Hepatocyte (in vitro differentiated cells): ENCODE results near the gene KRTAP21-1. TPM values are rescaled to one million over a fixed set of nuclear protein-coding genes. Genes with fewer than 3 reads are reported as not detected.

Experiments used
- DNase-seq: peaks from one replicate; pipeline ENCODE4 v3.0.0-alpha.2; 2016; ENCODE audit warnings: low spot score
- H2AFZ ChIP-seq: fragments of 200-600 bp; sonication (generic); 2 replicates; pipeline ENCODE4 v1.6.0; 2016; ENCODE audit warnings: antibody characterized with exemption, mild to moderate bottlenecking
- H3K27ac ChIP-seq: fragments of 200-600 bp; sonication (generic); 2 replicates; pipeline ENCODE4 v1.5.1; 2016; ENCODE audit warnings: mild to moderate bottlenecking
- H3K27me3 ChIP-seq: fragments of 200-600 bp; sonication (generic); 2 replicates; pipeline ENCODE4 v1.6.1; 2016
- H3K36me3 ChIP-seq: fragments of 200-600 bp; sonication (generic); replicated peaks from 2 replicates; pipeline ENCODE4 v1.5.1; 2016; ENCODE audit warnings: low read depth; ENCODE audit not compliant: insufficient read depth
- H3K4me1 ChIP-seq: fragments of 200-600 bp; sonication (generic); 2 replicates; pipeline ENCODE4 v1.5.1; 2016; ENCODE audit warnings: mild to moderate bottlenecking, moderate library complexity; ENCODE audit not compliant: insufficient read depth
- H3K4me2 ChIP-seq: fragments of 200-600 bp; sonication (generic); 2 replicates; pipeline ENCODE4 v1.6.0; 2016
- H3K4me3 ChIP-seq: fragments of 200-600 bp; sonication (generic); 2 replicates; pipeline ENCODE4 v1.5.1; 2016; ENCODE audit warnings: mild to moderate bottlenecking
- H3K79me2 ChIP-seq: fragments of 200-600 bp; sonication (generic); 2 replicates; pipeline ENCODE4 v1.6.0; 2017; ENCODE audit warnings: mild to moderate bottlenecking
- H3K9me2 ChIP-seq: fragments of 200-600 bp; sonication (generic); replicated peaks from 2 replicates; pipeline ENCODE4 v1.6.0; 2017; ENCODE audit warnings: mild to moderate bottlenecking; ENCODE audit not compliant: insufficient read depth
- H3K9me3 ChIP-seq: fragments of 200-600 bp; sonication (generic); 2 replicates; pipeline ENCODE4 v1.5.1; 2016; ENCODE audit warnings: low read depth, mild to moderate bottlenecking
- H4K20me1 ChIP-seq: fragments of 200-600 bp; sonication (generic); 2 replicates; pipeline ENCODE4 v1.6.0; 2016; ENCODE audit warnings: mild to moderate bottlenecking; ENCODE audit not compliant: insufficient read depth, poor library complexity, severe bottlenecking
- EZH2 ChIP-seq: fragments of 200-600 bp; sonication (generic); IDR thresholded peaks from 2 replicates; pipeline ENCODE4 v1.6.1; 2016; ENCODE audit warnings: antibody characterized with exemption, mild to moderate bottlenecking, borderline replicate concordance
- EZH2phosphoT487 ChIP-seq: fragments of 200-600 bp; sonication (generic); IDR thresholded peaks from one replicate; pipeline ENCODE4 v1.6.1; 2018; ENCODE audit warnings: antibody characterized with exemption, mild to moderate bottlenecking, low read depth, moderate library complexity; ENCODE audit not compliant: unreplicated experiment, severe bottlenecking
- WGBS: methylation state at CpG from one replicate; pipeline ENCODE4 v1.1.6; 2016; ENCODE audit warnings: low lambda C conversion rate; ENCODE audit errors: missing lambda C conversion rate; 5-methylcytosine and 5-hydroxymethylcytosine counted together
- polyA plus RNA-seq: library from polyadenylated mRNA; unstranded; fragments of >200 nt; fragmentation: Nextera tagmentation; extraction: Ambion mirVana; gene quantifications from 2 replicates; pipeline ENCODE4 v1.2.1, GENCODE V29; 2016
- total RNA-seq: library from RNA; depleted of rRNA; stranded (reverse); fragments of >200 nt; gene quantifications from 2 replicates; pipeline ENCODE4 v1.2.3, GENCODE V29; 2014
- TF ChIP-seq, protein P1 (sequence below): fragments of 200-600 bp; sonication (generic); IDR thresholded peaks from 2 replicates; pipeline ENCODE4 v1.5.1; 2016; ENCODE audit warnings: antibody characterized with exemption, mild to moderate bottlenecking; ENCODE audit not compliant: poor library complexity

KRTAP21-1 gene
- total and polyA plus RNA-seq, 2 experiments from 2014 or later = not detected

DNA sequence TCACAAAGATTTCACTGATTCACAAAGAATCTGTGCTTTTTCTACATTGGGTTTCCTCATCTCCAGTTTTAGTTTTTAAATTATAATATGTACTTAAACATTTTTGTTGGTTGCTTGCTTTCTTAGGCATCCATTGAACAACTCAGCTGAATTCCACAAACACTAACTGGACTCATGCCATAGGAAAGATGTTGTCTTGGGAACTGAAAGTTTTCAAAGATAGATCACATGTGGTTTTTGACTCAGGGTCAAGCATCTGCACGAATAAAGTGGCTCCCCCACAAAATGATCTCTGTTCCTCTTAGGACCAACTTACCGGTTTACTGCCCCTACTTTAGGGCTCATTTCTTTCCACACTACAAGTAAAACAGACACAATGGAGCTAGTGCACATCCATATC lies 3.1 kb upstream of the KRTAP21-1 start:
- 77% methylated on average over 2 of the region's 2 CpGs for WGBS
- Histone ChIP-seq H3K27me3 (no peaks in the 10 kb centered on the region), H3K79me2 (no peaks in the 10 kb centered on the region), H3K9me3 (no peaks in the 10 kb centered on the region), H4K20me1 (no peaks in the 10 kb centered on the region), H3K4me1 (no peaks in the 10 kb centered on the region), H3K4me3 (no peak overlapping the region), H3K27ac (no peak overlapping the region), H2AFZ (no peak overlapping the region), H3K4me2 (no peak overlapping the region), H3K36me3 (no peaks in the 10 kb centered on the region), H3K9me2 (no peaks in the 10 kb centered on the region)
- DNase-seq = no peak
- TF ChIP-seq EZH2phosphoT487 (no peak), EZH2 (no peak)
- TF ChIP-seq, protein P1, sequence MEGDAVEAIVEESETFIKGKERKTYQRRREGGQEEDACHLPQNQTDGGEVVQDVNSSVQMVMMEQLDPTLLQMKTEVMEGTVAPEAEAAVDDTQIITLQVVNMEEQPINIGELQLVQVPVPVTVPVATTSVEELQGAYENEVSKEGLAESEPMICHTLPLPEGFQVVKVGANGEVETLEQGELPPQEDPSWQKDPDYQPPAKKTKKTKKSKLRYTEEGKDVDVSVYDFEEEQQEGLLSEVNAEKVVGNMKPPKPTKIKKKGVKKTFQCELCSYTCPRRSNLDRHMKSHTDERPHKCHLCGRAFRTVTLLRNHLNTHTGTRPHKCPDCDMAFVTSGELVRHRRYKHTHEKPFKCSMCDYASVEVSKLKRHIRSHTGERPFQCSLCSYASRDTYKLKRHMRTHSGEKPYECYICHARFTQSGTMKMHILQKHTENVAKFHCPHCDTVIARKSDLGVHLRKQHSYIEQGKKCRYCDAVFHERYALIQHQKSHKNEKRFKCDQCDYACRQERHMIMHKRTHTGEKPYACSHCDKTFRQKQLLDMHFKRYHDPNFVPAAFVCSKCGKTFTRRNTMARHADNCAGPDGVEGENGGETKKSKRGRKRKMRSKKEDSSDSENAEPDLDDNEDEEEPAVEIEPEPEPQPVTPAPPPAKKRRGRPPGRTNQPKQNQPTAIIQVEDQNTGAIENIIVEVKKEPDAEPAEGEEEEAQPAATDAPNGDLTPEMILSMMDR = no peak

GRCh38 chr21:30747159-30747558 lies 8.1 kb downstream of the KRTAP21-1 start, which contains the start of gene KRTAP21-2:
Gene KRTAP21-2, minus strand, starts transcription at chr21:30747259. Its CDS starts 57 bp downstream, at chr21:30747202.
- H3K9me3 ChIP-seq = no peaks in the 10 kb centered on the region
- H3K27ac ChIP-seq = no peak within 1 kb of the TSS
- H4K20me1 ChIP-seq = no peaks in the 10 kb centered on the region
- H3K4me2 ChIP-seq = no peak within 1 kb of the TSS
- no peak for TF ChIP-seq EZH2phosphoT487
- no peak for TF ChIP-seq EZH2
- no peak within 1 kb of the TSS for H3K4me3 ChIP-seq
- no peak for DNase-seq
- H3K36me3 ChIP-seq = no peaks in the 10 kb centered on the region
- no peaks in the 10 kb centered on the region for H3K27me3 ChIP-seq
- H3K9me2 ChIP-seq = no peaks in the 10 kb centered on the region
- H3K4me1 ChIP-seq = no peaks in the 10 kb centered on the region
- no peak within 1 kb of the TSS for H2AFZ ChIP-seq
- H3K79me2 ChIP-seq = no peaks in the 10 kb centered on the region

GRCh38 chr21:30740462-30740861 lies 14.8 kb downstream of the KRTAP21-1 start:
- 89% methylated on average over 2 of the region's 2 CpGs for WGBS

GRCh38 chr21:30733026-30733425 lies 22.2 kb downstream of the KRTAP21-1 start:
- no peaks in the 10 kb centered on the region for H3K9me2 ChIP-seq

More at GRCh38 chr21:30740462-30740861, 14.8 kb downstream of the KRTAP21-1 start:
- no peak overlapping the region for H3K27ac ChIP-seq
- H3K9me3 ChIP-seq = no peaks in the 10 kb centered on the region
- H4K20me1 ChIP-seq = no peaks in the 10 kb centered on the region
- H3K79me2 ChIP-seq = no peaks in the 10 kb centered on the region
- TF ChIP-seq EZH2 (no peak), EZH2phosphoT487 (no peak)
- TF ChIP-seq, protein P1 = no peak
- no peak for DNase-seq
- no peaks in the 10 kb centered on the region for H3K27me3 ChIP-seq
- H2AFZ ChIP-seq = no peak overlapping the region
- H3K4me1 ChIP-seq = no peaks in the 10 kb centered on the region
- H3K4me3 ChIP-seq = no peak overlapping the region
- H3K36me3 ChIP-seq = no peaks in the 10 kb centered on the region
- H3K9me2 ChIP-seq = no peaks in the 10 kb centered on the region
- H3K4me2 ChIP-seq = no peak overlapping the region

More at GRCh38 chr21:30733026-30733425, 22.2 kb downstream of the KRTAP21-1 start:
- Histone ChIP-seq H3K4me2 (no peak overlapping the region), H4K20me1 (no peaks in the 10 kb centered on the region), H3K36me3 (no peaks in the 10 kb centered on the region), H3K9me3 (no peaks in the 10 kb centered on the region), H3K27ac (no peak overlapping the region), H2AFZ (no peak overlapping the region), H3K4me1 (no peaks in the 10 kb centered on the region), H3K27me3 (no peaks in the 10 kb centered on the region), H3K79me2 (no peaks in the 10 kb centered on the region), H3K4me3 (no peak overlapping the region)
- TF ChIP-seq, protein P1 = peak; percentile 16
- no peak for TF ChIP-seq EZH2phosphoT487
- DNase-seq = no peak
- WGBS = 78% methylated on average over 1 of the region's 1 CpG
